ENCODE measurements around the gene RANBP10. TPM values are rescaled to one million over a fixed set of nuclear protein-coding genes. Genes with fewer than 3 reads are reported as not detected.
A peak's percentile ranks its signal among the peaks of the same experiment; 100 is the strongest.

The RANBP10 gene
- total and polyA plus RNA-seq, 2 of the 13 experiments (the other 11 are each of a cell fraction or from before 2014, with no cell fraction given), result 9.2 to 22.7 TPM

DNA sequence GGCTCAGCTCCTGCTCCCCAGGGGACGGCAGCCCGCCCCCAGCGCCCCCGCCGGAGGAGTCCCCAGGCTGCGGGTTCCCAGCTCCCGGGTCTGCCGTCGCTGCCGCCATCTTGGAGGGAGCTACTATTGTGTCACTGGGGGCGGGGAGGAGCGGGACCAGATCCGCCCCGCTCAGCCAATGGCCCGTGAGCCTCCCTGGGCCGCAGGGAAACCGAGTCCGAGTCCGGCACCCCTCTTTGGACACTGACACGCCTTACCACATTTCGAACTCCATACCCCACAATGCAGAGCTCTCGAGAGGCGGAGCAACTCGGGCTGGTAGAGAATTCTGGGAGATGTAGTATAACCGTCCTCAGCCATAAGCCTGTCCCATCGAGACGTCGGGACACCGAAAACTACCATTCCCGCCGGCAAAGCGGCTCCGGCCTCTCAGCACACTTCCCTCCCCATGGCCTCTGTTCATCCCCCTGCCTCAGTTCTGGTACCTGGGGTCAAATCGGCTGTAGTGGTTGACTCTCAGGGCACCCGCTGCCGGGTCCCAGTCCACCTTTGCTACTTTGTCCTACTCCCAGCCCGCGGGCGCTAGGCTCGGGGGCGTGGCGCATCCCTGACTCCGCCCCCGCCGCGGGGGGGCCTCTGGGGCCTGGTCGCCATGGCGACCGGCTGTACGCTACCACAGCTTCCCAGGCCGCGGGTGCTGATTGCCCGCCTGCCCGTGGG, at the start of gene RANBP10, which contains the start of gene TSNAXIP1 (continued):
- TF ChIP-seq, protein P1, sequence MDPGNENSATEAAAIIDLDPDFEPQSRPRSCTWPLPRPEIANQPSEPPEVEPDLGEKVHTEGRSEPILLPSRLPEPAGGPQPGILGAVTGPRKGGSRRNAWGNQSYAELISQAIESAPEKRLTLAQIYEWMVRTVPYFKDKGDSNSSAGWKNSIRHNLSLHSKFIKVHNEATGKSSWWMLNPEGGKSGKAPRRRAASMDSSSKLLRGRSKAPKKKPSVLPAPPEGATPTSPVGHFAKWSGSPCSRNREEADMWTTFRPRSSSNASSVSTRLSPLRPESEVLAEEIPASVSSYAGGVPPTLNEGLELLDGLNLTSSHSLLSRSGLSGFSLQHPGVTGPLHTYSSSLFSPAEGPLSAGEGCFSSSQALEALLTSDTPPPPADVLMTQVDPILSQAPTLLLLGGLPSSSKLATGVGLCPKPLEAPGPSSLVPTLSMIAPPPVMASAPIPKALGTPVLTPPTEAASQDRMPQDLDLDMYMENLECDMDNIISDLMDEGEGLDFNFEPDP (CRISPR knock-in tag; conservative IDR thresholded peaks at IDR 0.05), result no peak
- TF ChIP-seq HCFC1 (IDR thresholded peaks at IDR 0.05; ENCODE audit: low read depth, low read length), result peak; percentile 99
- TF ChIP-seq, protein P2, sequence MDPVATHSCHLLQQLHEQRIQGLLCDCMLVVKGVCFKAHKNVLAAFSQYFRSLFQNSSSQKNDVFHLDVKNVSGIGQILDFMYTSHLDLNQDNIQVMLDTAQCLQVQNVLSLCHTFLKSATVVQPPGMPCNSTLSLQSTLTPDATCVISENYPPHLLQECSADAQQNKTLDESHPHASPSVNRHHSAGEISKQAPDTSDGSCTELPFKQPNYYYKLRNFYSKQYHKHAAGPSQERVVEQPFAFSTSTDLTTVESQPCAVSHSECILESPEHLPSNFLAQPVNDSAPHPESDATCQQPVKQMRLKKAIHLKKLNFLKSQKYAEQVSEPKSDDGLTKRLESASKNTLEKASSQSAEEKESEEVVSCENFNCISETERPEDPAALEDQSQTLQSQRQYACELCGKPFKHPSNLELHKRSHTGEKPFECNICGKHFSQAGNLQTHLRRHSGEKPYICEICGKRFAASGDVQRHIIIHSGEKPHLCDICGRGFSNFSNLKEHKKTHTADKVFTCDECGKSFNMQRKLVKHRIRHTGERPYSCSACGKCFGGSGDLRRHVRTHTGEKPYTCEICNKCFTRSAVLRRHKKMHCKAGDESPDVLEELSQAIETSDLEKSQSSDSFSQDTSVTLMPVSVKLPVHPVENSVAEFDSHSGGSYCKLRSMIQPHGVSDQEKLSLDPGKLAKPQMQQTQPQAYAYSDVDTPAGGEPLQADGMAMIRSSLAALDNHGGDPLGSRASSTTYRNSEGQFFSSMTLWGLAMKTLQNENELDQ (CRISPR knock-in tag; IDR thresholded peaks at IDR 0.05; ENCODE audit: borderline replicate concordance), result no peak
- TF ChIP-seq CBX2 (IDR thresholded peaks at IDR 0.05; ENCODE audit: low read depth, low read length), result no peak
- TF ChIP-seq CBX2 (CRISPR knock-in tag; IDR thresholded peaks at IDR 0.05; ENCODE audit: low read depth), result no peak
- TF ChIP-seq THAP11 (CRISPR knock-in tag; IDR thresholded peaks at IDR 0.05), result peak; percentile 98
- TF ChIP-seq RBM39 (IDR thresholded peaks at IDR 0.05; ENCODE audit: low read depth, low read length, poor library complexity, severe bottlenecking), result peak; percentile 56
- TF ChIP-seq JARID2 (CRISPR knock-in tag; IDR thresholded peaks at IDR 0.05; ENCODE audit: insufficient replicate concordance), result no peak
- TF ChIP-seq, protein P3, sequence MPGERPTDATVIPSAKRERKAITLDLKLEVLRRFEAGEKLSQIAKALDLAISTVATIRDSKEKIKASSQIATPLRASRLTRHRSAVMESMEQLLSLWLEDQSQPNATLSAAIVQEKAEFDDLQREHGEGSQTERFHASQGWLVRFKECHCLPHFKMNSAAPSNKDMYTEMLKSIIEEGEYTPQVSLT (CRISPR knock-in tag; IDR thresholded peaks at IDR 0.05; ENCODE audit: borderline replicate concordance, low read depth), result no peak
- TF ChIP-seq ZNF782 (CRISPR knock-in tag; IDR thresholded peaks at IDR 0.05; ENCODE audit: borderline replicate concordance), result no peak
- 0 out of 2 replicates have a peak, but pooled peaks have one; percentile 17 for TF ChIP-seq PPARG (CRISPR knock-in tag; conservative IDR thresholded peaks at IDR 0.05)
- no peak; the same call in 1 of the 2 replicates for TF ChIP-seq ARHGAP35 (CRISPR knock-in tag; IDR thresholded peaks at IDR 0.05; ENCODE audit: borderline replicate concordance)
- TF ChIP-seq, protein P4, sequence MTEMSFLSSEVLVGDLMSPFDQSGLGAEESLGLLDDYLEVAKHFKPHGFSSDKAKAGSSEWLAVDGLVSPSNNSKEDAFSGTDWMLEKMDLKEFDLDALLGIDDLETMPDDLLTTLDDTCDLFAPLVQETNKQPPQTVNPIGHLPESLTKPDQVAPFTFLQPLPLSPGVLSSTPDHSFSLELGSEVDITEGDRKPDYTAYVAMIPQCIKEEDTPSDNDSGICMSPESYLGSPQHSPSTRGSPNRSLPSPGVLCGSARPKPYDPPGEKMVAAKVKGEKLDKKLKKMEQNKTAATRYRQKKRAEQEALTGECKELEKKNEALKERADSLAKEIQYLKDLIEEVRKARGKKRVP (CRISPR knock-in tag; IDR thresholded peaks at IDR 0.05), result peak in 1 of 2 experiments; percentile 58; a peak in 2 of 4 replicates
- peak; percentile 11 for TF ChIP-seq SKI (IDR thresholded peaks at IDR 0.05; ENCODE audit: partially characterized antibody)
- TF ChIP-seq EHMT2 (IDR thresholded peaks at IDR 0.05; ENCODE audit: borderline replicate concordance, low read depth, low read length), result no peak
- TF ChIP-seq REL (CRISPR knock-in tag; conservative IDR thresholded peaks at IDR 0.05), result no peak; the same call in 1 of the 2 replicates
- TF ChIP-seq ZNF451 (CRISPR knock-in tag; IDR thresholded peaks at IDR 0.05), result peak; percentile 1
- TF ChIP-seq ZNF253 (CRISPR knock-in tag; IDR thresholded peaks at IDR 0.05; ENCODE audit: borderline replicate concordance), result no peak
- no peak for TF ChIP-seq ZBTB21 (CRISPR knock-in tag; IDR thresholded peaks at IDR 0.05)
- TF ChIP-seq, protein P5, sequence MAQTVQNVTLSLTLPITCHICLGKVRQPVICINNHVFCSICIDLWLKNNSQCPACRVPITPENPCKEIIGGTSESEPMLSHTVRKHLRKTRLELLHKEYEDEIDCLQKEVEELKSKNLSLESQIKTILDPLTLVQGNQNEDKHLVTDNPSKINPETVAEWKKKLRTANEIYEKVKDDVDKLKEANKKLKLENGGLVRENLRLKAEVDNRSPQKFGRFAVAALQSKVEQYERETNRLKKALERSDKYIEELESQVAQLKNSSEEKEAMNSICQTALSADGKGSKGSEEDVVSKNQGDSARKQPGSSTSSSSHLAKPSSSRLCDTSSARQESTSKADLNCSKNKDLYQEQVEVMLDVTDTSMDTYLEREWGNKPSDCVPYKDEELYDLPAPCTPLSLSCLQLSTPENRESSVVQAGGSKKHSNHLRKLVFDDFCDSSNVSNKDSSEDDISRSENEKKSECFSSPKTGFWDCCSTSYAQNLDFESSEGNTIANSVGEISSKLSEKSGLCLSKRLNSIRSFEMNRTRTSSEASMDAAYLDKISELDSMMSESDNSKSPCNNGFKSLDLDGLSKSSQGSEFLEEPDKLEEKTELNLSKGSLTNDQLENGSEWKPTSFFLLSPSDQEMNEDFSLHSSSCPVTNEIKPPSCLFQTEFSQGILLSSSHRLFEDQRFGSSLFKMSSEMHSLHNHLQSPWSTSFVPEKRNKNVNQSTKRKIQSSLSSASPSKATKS (CRISPR knock-in tag; IDR thresholded peaks at IDR 0.05), result no peak
- TF ChIP-seq ZNF33B (CRISPR knock-in tag; IDR thresholded peaks at IDR 0.05), result peak; percentile 81

All from HepG2 (cell line).